ENCODE measurements around the gene AHNAK. TPM values are rescaled to one million over a fixed set of nuclear protein-coding genes. Genes with fewer than 3 reads are reported as not detected.

Gene AHNAK
- total and polyA plus RNA-seq, 4 donors, result 22.6 to 110 (median 38.1) TPM

DNA sequence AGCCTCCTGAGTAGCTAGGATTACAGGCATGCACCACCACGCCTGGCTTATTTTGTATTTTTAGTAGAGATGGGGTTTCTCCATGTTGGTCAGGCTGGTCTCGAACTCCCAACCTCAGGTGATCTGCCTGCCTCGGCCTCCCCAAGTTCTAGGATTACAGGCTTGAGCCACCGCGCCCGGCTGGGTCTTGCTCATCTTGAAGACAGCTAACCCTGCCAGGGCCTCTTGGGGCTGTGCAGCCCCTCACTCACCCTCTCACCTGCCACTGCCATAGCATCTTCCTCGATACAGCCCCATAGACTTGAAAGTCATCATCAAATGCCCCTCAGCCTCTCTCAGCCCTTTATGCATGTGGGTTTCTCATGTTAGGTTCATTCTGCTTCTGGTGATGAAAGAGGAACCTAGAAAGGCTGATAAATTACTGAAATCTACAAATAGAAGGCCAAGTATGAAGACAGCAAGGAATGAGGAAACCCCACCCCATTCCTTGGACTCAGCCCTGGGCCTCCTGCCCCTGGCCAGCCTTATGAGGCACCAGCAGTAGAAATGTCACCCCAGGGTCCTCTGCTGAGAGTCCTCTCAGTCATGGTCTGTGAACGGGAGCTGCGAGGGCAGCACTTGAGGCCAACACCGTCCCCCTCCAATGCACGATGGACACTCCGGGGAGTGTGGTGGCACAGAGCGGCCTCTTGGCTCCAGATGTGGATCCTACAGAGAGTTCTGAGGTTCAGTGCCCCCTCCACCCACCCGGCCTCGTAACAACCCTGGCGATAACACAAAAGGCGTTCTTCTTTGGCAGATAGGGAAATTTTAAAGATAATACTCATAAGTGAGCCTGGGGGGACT lies 103.0 kb downstream of the AHNAK start:
- DNase-seq (ENCODE audit: low spot score), result no peak
- WGBS, result 85% methylated on average over 17 of the region's 17 CpGs
- peaks cover 4 to 16% (median 11%) of the 10 kb centered on the region in 4 donors for H3K4me1 ChIP-seq (ENCODE audit: control insufficient read depth in 4 of 4, insufficient read depth in 4 of 4, low read length in 3 of 4)
- no peaks in the 10 kb centered on the region for H3K9me3 ChIP-seq (ENCODE audit: control insufficient read depth in 4 of 4, low read length in 3 of 4)
- H3K36me3 ChIP-seq (ENCODE audit: control insufficient read depth in 4 of 4, insufficient read depth in 3 of 4, low read depth in 1 of 4, low read length in 3 of 4), result no peaks in the 10 kb centered on the region
- H3K9ac ChIP-seq (ENCODE audit: low read depth in 1 of 2, low read length in 2 of 2), result no peak overlapping the region
- no peak overlapping the region for H3K4me3 ChIP-seq (ENCODE audit: low read depth in 1 of 3, low read length in 3 of 3)
- peak overlapping the region; percentile 10 to 13 for H3K27ac ChIP-seq (ENCODE audit: low read depth in 1 of 2, low read length in 2 of 2)
- no peak for TF ChIP-seq RXRA (IDR thresholded peaks at IDR 0.05)
- TF ChIP-seq, protein P1, sequence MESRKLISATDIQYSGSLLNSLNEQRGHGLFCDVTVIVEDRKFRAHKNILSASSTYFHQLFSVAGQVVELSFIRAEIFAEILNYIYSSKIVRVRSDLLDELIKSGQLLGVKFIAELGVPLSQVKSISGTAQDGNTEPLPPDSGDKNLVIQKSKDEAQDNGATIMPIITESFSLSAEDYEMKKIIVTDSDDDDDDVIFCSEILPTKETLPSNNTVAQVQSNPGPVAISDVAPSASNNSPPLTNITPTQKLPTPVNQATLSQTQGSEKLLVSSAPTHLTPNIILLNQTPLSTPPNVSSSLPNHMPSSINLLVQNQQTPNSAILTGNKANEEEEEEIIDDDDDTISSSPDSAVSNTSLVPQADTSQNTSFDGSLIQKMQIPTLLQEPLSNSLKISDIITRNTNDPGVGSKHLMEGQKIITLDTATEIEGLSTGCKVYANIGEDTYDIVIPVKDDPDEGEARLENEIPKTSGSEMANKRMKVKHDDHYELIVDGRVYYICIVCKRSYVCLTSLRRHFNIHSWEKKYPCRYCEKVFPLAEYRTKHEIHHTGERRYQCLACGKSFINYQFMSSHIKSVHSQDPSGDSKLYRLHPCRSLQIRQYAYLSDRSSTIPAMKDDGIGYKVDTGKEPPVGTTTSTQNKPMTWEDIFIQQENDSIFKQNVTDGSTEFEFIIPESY (IDR thresholded peaks at IDR 0.05), result no peak
- TF ChIP-seq HNF4G (IDR thresholded peaks at IDR 0.05), result no peak
- no peak for TF ChIP-seq FOXA1 (IDR thresholded peaks at IDR 0.05)
- no peak for TF ChIP-seq FOXA2 (IDR thresholded peaks at IDR 0.05)
- no peak for TF ChIP-seq JUND (IDR thresholded peaks at IDR 0.05)
- TF ChIP-seq, protein P2, sequence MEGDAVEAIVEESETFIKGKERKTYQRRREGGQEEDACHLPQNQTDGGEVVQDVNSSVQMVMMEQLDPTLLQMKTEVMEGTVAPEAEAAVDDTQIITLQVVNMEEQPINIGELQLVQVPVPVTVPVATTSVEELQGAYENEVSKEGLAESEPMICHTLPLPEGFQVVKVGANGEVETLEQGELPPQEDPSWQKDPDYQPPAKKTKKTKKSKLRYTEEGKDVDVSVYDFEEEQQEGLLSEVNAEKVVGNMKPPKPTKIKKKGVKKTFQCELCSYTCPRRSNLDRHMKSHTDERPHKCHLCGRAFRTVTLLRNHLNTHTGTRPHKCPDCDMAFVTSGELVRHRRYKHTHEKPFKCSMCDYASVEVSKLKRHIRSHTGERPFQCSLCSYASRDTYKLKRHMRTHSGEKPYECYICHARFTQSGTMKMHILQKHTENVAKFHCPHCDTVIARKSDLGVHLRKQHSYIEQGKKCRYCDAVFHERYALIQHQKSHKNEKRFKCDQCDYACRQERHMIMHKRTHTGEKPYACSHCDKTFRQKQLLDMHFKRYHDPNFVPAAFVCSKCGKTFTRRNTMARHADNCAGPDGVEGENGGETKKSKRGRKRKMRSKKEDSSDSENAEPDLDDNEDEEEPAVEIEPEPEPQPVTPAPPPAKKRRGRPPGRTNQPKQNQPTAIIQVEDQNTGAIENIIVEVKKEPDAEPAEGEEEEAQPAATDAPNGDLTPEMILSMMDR (IDR thresholded peaks at IDR 0.05; ENCODE audit: low read depth, low read length, missing input control), result no peak
- no peak for TF ChIP-seq GABPA (IDR thresholded peaks at IDR 0.05 in 1 of 2, conservative IDR thresholded peaks at IDR 0.05 in 1 of 2)
- TF ChIP-seq YY1 (IDR thresholded peaks at IDR 0.05), result no peak
- no peak for TF ChIP-seq SP1 (IDR thresholded peaks at IDR 0.05)
- no peak for TF ChIP-seq RAD21 (IDR thresholded peaks at IDR 0.05)
- no peak for TF ChIP-seq NR2F2 (IDR thresholded peaks at IDR 0.05)
- TF ChIP-seq HNF4A (conservative IDR thresholded peaks at IDR 0.05), result no peak
- TF ChIP-seq, protein P3, sequence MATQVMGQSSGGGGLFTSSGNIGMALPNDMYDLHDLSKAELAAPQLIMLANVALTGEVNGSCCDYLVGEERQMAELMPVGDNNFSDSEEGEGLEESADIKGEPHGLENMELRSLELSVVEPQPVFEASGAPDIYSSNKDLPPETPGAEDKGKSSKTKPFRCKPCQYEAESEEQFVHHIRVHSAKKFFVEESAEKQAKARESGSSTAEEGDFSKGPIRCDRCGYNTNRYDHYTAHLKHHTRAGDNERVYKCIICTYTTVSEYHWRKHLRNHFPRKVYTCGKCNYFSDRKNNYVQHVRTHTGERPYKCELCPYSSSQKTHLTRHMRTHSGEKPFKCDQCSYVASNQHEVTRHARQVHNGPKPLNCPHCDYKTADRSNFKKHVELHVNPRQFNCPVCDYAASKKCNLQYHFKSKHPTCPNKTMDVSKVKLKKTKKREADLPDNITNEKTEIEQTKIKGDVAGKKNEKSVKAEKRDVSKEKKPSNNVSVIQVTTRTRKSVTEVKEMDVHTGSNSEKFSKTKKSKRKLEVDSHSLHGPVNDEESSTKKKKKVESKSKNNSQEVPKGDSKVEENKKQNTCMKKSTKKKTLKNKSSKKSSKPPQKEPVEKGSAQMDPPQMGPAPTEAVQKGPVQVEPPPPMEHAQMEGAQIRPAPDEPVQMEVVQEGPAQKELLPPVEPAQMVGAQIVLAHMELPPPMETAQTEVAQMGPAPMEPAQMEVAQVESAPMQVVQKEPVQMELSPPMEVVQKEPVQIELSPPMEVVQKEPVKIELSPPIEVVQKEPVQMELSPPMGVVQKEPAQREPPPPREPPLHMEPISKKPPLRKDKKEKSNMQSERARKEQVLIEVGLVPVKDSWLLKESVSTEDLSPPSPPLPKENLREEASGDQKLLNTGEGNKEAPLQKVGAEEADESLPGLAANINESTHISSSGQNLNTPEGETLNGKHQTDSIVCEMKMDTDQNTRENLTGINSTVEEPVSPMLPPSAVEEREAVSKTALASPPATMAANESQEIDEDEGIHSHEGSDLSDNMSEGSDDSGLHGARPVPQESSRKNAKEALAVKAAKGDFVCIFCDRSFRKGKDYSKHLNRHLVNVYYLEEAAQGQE (IDR thresholded peaks at IDR 0.05), result no peak
- no peak for TF ChIP-seq TAF1 (conservative IDR thresholded peaks at IDR 0.05)
- TF ChIP-seq, protein P4, sequence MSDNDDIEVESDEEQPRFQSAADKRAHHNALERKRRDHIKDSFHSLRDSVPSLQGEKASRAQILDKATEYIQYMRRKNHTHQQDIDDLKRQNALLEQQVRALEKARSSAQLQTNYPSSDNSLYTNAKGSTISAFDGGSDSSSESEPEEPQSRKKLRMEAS (IDR thresholded peaks at IDR 0.05), result no peak
- TF ChIP-seq, protein P5, sequence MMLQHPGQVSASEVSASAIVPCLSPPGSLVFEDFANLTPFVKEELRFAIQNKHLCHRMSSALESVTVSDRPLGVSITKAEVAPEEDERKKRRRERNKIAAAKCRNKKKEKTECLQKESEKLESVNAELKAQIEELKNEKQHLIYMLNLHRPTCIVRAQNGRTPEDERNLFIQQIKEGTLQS (IDR thresholded peaks at IDR 0.05), result no peak
- TF ChIP-seq EGR1 (IDR thresholded peaks at IDR 0.05; ENCODE audit: low read depth in 2 of 2), result no peak
- no peaks in the 10 kb centered on the region for H3K27me3 ChIP-seq (ENCODE audit: control insufficient read depth in 4 of 4, insufficient read depth in 4 of 4, low read length in 3 of 4)
